WERI-Rb-1 (cell line): ENCODE data around the gene REL.

Experiments
- DNase-seq: peaks from one replicate; pipeline ENCODE4 v3.0.0-alpha.2; 2020
- H3K27ac ChIP-seq: fragments of 250-450 bp; sonication (Bioruptor Pico); 2 replicates; pipeline ENCODE4 v1.5.1; 2020; ENCODE audit warnings: mild to moderate bottlenecking, moderate library complexity
- H3K27me3 ChIP-seq: fragments of 250-450 bp; sonication (Bioruptor Pico); 2 replicates; pipeline ENCODE4 v1.5.1; 2021; ENCODE audit warnings: mild to moderate bottlenecking, low read depth, moderate library complexity; ENCODE audit not compliant: insufficient read depth, severe bottlenecking
- H3K36me3 ChIP-seq: fragments of 250-450 bp; sonication (Bioruptor Pico); 2 replicates; pipeline ENCODE4 v1.5.1; 2020; ENCODE audit warnings: mild to moderate bottlenecking, moderate library complexity
- H3K4me3 ChIP-seq: 2 replicates; pipeline ENCODE4 v1.5.1; 2011; ENCODE audit warnings: low read depth, mild to moderate bottlenecking, control low read depth, low read length
- H3K9me3 ChIP-seq: fragments of 250-450 bp; sonication (Bioruptor Pico); 2 replicates; pipeline ENCODE4 v1.5.1; 2021; ENCODE audit warnings: mild to moderate bottlenecking, moderate library complexity; ENCODE audit not compliant: severe bottlenecking
- TF ChIP-seq, protein P1 (sequence below): IDR thresholded peaks from 2 replicates; pipeline ENCODE4 v1.5.1; 2011; ENCODE audit warnings: low read depth, mild to moderate bottlenecking, control low read depth, inconsistent platforms, low read length

Gene REL

DNA sequence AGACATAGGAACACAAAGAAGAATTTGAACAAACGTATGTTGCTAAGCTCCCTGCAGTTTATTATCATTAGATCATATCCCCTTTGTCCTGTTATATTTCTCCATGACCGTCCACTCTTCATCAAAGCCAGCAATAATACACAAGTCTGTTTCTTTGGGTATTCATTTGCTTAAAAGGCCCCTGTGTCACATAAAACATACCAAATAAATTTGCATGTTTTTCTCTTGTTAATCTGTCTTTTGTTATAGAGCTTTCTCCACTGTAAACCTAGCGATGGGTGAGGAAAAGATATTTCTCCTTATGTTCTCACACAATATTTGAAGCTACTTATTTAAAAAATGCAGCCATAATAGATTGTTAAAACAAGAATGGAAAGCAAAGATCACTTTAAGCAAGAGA is 42.9 kb upstream of the REL start:
- H3K27me3 ChIP-seq = no peaks in the 10 kb centered on the region
- no peak overlapping the region for H3K4me3 ChIP-seq
- no peaks in the 10 kb centered on the region for H3K9me3 ChIP-seq
- H3K27ac ChIP-seq = no peak overlapping the region
- no peaks in the 10 kb centered on the region for H3K36me3 ChIP-seq
- TF ChIP-seq, protein P1, sequence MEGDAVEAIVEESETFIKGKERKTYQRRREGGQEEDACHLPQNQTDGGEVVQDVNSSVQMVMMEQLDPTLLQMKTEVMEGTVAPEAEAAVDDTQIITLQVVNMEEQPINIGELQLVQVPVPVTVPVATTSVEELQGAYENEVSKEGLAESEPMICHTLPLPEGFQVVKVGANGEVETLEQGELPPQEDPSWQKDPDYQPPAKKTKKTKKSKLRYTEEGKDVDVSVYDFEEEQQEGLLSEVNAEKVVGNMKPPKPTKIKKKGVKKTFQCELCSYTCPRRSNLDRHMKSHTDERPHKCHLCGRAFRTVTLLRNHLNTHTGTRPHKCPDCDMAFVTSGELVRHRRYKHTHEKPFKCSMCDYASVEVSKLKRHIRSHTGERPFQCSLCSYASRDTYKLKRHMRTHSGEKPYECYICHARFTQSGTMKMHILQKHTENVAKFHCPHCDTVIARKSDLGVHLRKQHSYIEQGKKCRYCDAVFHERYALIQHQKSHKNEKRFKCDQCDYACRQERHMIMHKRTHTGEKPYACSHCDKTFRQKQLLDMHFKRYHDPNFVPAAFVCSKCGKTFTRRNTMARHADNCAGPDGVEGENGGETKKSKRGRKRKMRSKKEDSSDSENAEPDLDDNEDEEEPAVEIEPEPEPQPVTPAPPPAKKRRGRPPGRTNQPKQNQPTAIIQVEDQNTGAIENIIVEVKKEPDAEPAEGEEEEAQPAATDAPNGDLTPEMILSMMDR = no peak
- DNase-seq = no peak

DNA sequence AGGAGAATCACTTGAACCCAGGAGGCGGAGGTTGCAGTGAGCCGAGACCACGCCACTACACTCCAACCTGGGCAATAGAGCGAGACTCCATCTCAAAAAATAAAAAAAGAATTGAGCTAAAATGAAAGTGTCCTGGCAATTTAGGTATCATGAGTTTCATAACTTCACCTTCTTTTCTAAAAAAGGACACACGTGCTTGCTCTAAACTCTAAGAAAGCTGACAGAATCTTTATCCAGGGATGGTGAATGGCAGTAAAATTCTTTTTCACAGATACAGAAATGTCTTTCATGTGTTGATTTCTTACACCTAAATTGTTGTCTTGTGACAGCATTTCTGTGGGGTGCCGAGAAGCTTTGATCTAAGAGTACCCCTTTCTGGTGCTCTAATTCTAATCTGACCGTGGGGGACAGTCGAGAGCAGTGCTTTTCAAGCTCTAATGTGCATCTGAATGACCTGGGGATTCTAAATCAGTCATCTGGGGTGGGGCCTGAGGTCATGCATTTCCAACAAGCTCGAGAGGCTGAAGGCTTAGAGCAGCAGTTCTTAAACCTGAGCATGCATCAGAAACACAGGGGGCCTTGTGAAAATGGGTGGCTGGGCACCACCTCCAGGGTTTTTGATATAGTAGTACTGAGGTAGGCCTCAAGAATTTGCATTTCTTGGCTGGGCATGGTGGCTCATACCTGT is 42.1 kb upstream of the REL start:
- no peak overlapping the region for H3K4me3 ChIP-seq
- no peaks in the 10 kb centered on the region for H3K36me3 ChIP-seq
- DNase-seq = no peak
- H3K27ac ChIP-seq = no peak overlapping the region
- H3K27me3 ChIP-seq = no peaks in the 10 kb centered on the region
- H3K9me3 ChIP-seq = no peaks in the 10 kb centered on the region
- TF ChIP-seq, protein P1 = no peak

DNA sequence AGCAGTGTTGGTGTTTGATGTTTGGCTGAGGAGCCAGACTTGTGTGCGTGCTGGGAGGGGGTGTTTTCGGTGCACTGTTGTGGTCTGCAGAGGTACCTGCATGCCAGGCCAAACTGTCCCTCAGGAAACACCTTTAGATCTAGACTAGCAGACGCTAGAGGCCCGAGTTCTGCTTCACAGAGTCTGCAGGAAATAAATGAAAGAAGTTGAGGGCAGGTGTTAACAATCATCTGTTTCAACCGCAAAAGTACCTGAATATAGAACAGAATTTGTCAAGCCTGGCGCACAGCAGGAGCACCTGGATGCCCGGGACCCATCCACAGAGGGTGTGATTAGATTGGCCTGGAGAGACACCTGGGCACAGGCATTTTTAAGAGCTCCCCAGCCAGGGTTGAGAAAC is 40.5 kb upstream of the REL start:
- H3K27ac ChIP-seq = no peak overlapping the region
- no peak for DNase-seq
- H3K36me3 ChIP-seq = no peaks in the 10 kb centered on the region
- no peak overlapping the region for H3K4me3 ChIP-seq
- TF ChIP-seq, protein P1 = no peak
- no peaks in the 10 kb centered on the region for H3K9me3 ChIP-seq
- H3K27me3 ChIP-seq = no peaks in the 10 kb centered on the region

DNA sequence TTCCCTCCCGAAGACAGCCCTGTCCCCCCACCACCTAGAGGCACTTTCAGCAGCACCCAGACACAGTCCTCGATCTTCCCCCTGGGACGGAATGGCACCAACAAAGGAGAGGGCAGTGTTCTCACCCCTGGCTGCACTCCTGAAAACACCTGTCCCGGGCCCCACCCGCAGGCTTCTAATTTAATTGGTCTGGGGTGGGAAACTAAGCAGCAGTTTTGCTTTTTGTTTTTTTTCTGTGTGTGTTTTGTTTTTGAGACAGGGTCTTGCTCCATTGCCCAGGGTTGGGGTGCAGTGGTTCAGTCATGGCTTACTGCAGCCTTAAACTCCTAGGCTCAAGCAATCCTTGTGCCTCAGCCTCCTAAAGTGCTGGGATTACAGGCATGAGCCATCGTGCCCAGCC is 38.4 kb upstream of the REL start:
- no peak overlapping the region for H3K27ac ChIP-seq
- TF ChIP-seq, protein P1 = no peak
- DNase-seq = no peak
- no peaks in the 10 kb centered on the region for H3K36me3 ChIP-seq
- H3K9me3 ChIP-seq = no peaks in the 10 kb centered on the region
- H3K4me3 ChIP-seq = no peak overlapping the region
- H3K27me3 ChIP-seq = no peaks in the 10 kb centered on the region

DNA sequence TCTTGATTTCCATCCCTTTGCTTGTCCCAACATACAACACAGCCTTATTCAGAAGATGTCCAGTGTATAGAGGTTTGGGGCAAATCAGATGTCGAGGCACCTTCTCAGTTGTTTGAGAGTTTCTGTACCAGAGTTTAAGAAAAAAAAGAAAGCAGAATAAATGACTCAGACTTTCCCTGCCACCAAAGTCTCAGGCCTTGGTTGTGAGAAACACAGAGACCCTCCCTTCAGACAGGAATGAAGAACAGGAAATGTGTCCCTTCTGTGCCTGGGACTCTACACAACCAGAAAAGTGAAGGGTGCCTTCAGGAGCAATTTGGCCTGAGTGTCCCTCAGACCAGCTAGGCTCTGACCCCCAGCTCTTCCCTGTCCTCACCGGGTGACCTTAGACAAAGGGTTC is 37.3 kb upstream of the REL start:
- no peak overlapping the region for H3K27ac ChIP-seq
- no peak for DNase-seq
- TF ChIP-seq, protein P1 = no peak
- H3K36me3 ChIP-seq = no peaks in the 10 kb centered on the region
- no peaks in the 10 kb centered on the region for H3K27me3 ChIP-seq
- no peak overlapping the region for H3K4me3 ChIP-seq
- H3K9me3 ChIP-seq = no peaks in the 10 kb centered on the region

DNA sequence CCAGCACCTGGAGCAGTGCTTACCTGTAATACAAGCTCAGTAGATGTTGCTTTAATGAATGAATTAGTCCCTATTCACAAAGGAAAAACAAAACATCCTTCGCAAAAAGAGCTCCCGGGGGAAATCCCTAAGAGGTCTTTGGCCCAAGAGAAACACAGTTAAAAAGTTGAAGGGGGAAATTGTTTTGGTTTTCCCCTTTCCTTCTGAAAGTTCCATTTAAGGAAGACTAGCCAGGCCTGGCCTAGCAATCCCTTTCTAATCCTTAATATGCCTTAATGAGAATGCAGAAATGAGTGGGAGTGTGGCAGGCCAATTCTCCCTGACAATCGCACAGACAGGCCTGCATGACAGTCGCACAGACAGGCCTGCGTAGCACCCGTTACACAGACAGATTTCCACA is 33.5 kb upstream of the REL start:
- Histone ChIP-seq H3K36me3 (no peaks in the 10 kb centered on the region), H3K27me3 (no peaks in the 10 kb centered on the region), H3K27ac (no peak overlapping the region), H3K4me3 (no peak overlapping the region), H3K9me3 (no peaks in the 10 kb centered on the region)
- TF ChIP-seq, protein P1 = no peak
- peak; percentile 16 for DNase-seq
